ENCODE data around the gene DSG1.
"Not testable (repeated sequence)": the region's sequence is repeated elsewhere in the genome, so short reads cannot be mapped to it uniquely, and the experiment has no call there.

DSG1 gene

GRCh38 chr18:31317860-31318259, at the start of gene DSG1:
TSS of gene DSG1 (plus strand) at chr18:31318160. CDS start at chr18:31318301, 141 bp downstream.
- DNase-seq: no peak

DNA sequence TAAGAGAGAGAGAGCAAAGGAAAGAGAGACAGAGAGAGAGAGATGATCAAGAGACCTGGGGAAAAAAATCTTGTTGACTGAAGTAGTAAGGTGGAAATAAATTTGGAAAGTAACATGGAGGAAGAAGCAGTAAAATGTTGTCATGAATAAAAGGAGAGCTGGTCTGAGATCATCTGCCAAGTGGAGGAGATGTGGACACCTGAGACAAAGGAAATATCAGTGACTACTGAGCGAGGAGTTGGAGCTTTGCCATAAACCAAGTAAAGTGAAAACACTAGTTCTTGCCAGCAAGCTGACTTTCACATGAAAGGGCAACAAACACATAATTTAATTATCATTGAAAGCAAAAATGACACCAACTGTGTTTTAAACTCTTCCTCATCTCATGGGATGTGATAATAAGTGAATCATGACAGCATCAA, 49.0 kb upstream of the DSG1 start:
- DNase-seq: no peak

DNA sequence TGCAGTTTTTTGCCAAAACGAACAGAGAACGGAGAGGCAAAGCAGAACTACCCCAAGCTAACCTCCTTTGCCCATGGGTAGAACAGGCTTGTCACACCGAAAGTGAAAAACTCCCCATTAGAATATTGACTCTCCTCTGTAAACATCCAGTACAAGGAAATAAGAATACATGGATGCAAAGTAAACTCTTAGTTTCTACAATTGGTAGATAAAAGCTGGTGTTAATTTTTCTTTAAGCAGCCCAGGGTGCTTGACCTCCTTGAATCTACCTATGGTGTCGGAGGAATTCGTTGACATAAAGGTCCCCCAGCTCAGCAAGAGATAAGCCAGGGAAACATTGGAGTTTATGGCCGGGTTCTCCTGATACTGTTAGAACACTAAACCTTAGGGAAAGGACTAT, 48.4 kb upstream of the DSG1 start:
- DNase-seq: no peak

DNA sequence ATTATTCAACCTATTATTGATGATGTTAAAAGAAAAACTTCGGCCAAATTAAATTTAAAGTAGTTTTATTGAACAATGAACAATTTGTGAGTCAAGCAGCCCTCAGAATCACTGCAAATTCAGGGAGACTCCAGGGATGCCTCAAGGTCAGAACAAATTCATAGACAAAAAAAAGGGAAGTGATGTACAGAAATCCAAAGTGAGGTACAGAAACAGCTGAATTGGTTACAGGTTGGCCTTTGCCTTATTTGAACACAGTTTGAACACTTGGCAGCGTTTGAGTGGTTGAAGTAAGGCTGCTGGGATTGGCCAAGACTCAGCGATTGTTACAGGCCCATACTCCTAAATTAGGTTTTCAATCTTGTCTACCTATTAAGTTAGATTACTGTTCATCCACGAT, 47.4 kb upstream of the DSG1 start:
- no peak for DNase-seq

DNA sequence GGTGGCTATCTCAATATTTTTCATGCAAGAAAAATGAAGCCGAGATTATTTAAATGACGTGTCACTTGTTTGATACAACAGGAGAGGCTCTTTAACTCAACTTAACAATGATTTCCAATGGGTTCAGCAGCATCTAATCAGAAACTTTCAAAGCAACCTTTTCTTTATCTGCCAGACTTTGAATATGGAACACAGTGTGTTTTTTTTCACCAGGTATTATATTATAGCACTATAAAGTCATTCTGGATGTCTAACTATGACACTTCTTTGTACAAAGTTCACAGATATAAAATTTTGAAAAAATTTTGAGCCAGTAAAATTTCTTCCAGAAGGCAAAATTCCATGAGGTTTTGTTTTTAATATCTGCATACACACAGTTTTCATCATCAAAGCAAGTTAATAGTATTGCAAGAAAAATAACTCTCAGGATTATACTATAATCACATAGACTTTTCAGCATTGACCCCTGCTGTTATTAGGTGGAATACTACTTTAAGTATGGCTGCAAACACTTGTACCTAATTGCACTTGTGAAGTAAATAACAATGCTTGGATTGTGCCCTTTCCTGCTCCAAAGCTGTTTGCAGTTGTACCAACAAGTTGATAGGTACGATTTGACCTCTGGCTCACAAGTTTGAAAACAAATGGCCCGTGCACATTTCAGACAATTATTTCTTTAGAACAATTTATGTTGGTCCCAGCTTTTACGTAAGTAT, 44.0 kb upstream of the DSG1 start:
- DNase-seq: no peak

DNA sequence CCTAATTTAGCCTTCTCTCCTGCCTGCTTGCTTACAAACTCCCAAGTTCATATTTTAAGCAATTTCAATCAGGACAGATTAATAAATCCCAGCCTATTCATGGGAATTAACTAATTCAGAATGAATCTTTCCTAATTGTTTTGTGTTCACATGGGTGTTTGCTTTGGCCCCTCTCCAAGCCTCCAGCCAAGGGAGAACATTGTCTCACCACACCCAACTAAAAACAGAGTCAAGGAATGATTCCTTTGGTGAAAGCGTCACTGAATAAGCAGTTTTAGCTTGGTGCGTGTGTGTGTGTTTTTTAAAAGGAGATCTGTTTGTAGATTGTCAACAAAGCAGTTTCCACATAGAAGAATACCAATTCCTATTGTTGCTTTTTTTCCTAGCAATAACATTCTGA, 43.0 kb upstream of the DSG1 start:
- no peak for DNase-seq

GRCh38 chr18:31275722-31276463, 42.1 kb upstream of the DSG1 start:
- DNase-seq: no peak

GRCh38 chr18:31278609-31279071, 39.3 kb upstream of the DSG1 start:
- no peak for DNase-seq

GRCh38 chr18:31280502-31280901, 37.5 kb upstream of the DSG1 start:
- DNase-seq: no peak

- no peak for DNase-seq
These were observed 36.5 kb upstream of the DSG1 start for GRCh38 chr18:31281437-31281836.

DNA sequence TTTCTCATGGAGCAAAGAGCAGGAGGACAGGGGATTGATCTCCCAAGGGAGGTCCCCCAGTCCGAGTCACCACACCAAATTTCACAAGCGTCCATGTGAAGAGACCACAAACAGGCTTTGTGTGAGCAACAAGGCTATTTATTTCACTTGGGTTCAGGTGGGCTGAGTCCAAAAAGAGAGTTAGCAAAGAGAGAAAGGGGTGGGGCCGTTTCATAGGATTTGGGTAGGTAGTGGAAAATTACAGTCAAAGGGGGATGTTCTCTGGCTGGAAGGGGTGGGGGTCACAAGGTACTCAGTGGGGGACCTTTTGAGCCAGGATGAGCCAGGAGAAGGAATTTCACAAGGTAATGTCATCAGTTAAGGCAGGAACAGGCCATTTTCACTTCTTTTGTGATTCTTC, 28.5 kb upstream of the DSG1 start:
- DNase-seq: not testable (repeated sequence)

DNA sequence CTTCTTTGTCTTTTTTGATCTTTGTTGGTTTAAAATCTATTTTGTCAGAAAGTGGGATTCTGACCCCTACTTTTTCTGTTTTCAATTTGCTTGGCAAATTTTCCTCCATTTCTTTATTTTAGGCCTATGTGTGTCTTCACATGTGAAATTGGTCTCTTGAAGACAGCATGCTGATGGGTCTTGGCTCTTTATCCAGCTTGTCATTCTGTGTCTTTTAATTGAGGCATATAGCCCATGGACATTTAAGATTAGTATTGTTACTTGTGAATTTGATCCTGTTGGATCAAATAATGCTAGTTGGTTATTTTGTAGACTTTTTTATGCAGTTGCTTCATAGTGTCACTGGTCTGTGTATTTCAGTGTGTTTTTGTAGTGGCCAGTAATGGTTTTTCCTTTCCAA, 26.3 kb upstream of the DSG1 start:
- no peak for DNase-seq

GRCh38 chr18:31294199-31294747, 23.7 kb upstream of the DSG1 start:
- DNase-seq: no peak

GRCh38 chr18:31297248-31297647, 20.7 kb upstream of the DSG1 start:
- no peak for DNase-seq

DNA sequence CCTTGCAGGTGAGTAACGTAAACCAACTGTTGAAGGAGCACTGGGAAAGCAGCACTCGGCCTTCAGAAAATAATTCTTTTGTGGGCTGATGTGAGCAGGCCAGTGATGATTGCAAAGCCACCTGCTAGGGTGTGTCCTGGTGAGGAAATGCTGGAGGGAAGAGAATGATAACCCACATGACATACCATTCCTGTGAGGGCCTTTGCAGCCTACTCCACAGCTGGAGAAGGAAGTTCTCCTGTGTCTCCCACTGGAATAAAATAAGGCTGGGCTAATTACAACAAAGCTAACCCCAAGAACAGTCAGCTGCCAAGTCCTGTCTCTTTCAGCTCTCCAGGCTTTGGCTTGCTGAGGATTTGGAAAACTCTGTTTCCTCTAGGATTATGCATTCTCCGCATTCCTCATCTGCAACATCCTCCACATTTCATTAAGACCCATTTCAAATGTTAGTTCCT, 16.7 kb upstream of the DSG1 start:
- DNase-seq: no peak

GRCh38 chr18:31302991-31303390, 15.0 kb upstream of the DSG1 start:
- DNase-seq: no peak

DNA sequence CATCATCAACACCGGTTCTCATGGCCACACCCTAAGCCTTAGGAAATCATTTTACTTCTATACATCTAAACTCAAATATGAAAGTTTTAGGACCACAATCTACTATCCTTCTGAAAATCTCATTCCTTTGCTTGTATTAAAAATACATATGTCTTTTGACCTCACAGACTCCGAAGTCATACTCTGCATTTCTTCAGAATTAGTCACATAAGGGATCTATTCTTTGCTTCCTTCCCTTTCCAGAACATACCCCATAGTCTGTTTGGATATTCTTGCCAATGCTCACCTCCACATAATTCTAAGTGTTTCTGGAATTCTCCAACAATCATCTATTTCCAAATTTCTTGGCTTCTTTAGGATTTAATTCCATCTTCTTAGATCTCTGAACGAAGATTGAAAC, 14.2 kb upstream of the DSG1 start:
- DNase-seq: no peak

- no peak for DNase-seq
These were observed 8.8 kb upstream of the DSG1 start for GRCh38 chr18:31309115-31309514.

DNA sequence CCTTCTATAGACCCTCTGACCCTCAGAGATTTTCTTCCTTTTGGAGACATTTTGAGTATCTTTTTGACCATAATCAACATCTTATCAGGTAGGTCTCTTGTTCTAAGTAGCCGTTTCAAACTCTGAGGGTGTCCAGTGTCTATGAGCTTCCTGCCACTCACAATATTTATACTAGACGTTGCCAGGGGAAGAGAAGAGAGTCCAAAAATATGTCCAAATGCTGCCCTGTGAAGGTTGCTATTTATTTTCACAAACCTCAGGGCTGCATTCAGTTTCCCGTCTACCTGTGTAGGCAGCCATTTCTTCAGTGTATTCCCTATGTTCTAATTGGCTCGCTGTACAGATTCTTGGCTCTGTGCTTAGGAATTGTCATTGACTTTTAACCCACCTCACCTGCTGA, 986 bp upstream of the DSG1 start:
- DNase-seq: no peak

GRCh38 chr18:31321719-31322118, 3.8 kb downstream of the DSG1 start:
- no peak for DNase-seq

GRCh38 chr18:31325051-31325450, 7.1 kb downstream of the DSG1 start:
- DNase-seq: no peak

DNA sequence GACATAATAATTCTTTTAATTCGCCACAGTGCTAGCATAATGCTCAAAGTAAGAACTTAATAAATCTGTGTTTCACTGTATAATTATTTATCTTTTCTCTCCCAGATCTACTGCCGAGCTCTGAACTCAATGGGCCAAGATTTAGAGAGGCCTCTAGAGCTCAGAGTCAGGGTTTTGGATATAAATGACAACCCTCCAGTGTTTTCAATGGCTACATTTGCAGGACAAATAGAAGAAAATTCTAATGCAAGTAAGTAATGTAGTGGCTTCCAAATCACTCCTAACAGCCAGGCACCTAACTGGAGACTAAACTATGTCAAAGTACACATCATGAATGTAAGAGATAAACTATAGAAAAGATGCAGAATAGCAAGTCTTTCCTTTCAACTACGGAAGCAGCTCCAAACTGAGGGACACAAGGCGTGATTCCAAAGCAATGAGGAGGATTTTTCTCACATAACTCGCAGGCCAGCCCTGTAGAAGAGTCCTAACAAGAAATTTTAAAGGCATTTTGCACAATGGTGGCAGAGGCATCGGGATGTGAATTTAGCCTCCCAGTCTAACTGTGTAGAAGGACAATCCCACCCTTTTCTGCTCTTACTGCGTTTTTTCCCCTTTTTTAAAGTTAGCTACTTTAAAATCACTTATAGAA, 12.0 kb downstream of the DSG1 start:
- no peak for DNase-seq

DNA sequence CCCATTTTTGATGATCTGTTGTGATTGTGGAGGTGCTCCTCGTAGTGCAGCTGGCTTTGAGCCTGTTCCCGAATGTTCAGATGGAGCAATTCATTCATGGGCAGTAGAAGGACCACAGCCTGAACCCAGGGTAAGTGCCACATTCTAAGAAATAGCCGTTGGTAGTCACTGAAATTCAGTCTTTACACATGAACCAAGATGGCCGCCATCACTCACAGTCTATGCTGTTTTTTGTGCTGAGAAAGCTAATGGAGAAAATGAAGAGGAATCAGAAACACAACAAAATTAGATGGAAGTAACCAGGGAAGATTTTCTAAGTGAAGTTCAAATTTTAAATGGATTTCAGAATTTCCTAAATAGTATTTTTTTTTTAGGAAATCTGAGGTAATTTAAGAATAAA, 25.5 kb downstream of the DSG1 start:
- DNase-seq: no peak

- DNase-seq: not testable (repeated sequence)
These were observed 35.4 kb downstream of the DSG1 start for GRCh38 chr18:31353336-31353735.
